Astrocyte of the cerebellum (primary cell): ENCODE data around the gene UGT1A8.

Experiments
- DNase-seq: peaks from one replicate; pipeline ENCODE4 v3.0.0-alpha.2; 2011; ENCODE audit warnings: low read depth
- H3K4me3 ChIP-seq: 2 replicates; pipeline ENCODE4 v1.5.1; 2011; ENCODE audit warnings: mild to moderate bottlenecking, low read depth, low read length, moderate library complexity
- in situ Hi-C: cut with HindIII; loops from 2 replicates; pipeline ENCODE4 v1.10.0; 2017; ENCODE audit warnings: low sequenced_read_pairs
- TF ChIP-seq, protein P1 (sequence below): IDR thresholded peaks from 2 replicates; pipeline ENCODE4 v1.5.1; 2012; ENCODE audit warnings: low read length, low read depth, moderate library complexity, mild to moderate bottlenecking; ENCODE audit errors: missing control alignments

Gene UGT1A8

DNA sequence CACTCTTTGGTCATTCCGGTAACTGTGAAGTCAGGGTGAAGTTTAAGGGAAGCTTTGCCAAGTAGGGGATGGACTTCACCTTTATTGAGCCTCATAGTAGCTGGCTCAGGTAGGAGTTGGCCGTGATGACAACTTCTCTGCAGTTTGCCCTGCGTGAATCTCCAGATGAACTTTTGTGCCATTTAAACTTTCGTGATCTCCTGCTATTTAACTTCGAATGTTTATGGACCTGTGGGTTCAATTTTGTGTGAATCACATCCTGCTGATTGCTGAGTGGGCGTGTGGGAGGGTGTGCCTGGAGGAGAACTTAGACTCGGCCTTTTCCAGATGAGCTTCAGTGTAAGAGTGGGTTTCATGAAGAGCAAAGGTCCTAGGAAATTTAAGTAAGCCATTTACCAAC, 146.8 kb downstream of the UGT1A8 start:
- no peak for DNase-seq
- in situ Hi-C loops = no loop called here
- H3K4me3 ChIP-seq = no peak overlapping the region
- TF ChIP-seq, protein P1, sequence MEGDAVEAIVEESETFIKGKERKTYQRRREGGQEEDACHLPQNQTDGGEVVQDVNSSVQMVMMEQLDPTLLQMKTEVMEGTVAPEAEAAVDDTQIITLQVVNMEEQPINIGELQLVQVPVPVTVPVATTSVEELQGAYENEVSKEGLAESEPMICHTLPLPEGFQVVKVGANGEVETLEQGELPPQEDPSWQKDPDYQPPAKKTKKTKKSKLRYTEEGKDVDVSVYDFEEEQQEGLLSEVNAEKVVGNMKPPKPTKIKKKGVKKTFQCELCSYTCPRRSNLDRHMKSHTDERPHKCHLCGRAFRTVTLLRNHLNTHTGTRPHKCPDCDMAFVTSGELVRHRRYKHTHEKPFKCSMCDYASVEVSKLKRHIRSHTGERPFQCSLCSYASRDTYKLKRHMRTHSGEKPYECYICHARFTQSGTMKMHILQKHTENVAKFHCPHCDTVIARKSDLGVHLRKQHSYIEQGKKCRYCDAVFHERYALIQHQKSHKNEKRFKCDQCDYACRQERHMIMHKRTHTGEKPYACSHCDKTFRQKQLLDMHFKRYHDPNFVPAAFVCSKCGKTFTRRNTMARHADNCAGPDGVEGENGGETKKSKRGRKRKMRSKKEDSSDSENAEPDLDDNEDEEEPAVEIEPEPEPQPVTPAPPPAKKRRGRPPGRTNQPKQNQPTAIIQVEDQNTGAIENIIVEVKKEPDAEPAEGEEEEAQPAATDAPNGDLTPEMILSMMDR = no peak

DNA sequence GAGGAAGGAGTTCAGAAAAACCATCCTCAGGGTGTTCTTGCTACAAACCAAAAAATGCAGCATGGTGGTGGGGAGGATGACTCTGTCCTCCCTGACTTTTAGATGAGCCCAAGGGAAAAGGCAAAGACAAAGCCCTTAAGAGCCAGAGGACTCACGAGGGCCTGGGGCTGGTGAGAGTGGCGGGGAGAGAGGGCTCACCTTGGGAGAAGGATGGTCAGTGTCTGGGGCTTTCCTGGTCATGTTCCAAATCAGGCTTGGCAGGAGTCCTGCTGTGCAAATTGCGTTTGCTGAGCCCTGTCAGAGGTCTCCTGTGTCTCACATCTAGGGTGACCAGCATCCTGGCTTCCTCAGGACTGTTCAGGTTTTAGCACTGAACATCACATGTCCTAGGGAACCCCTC, 147.3 kb downstream of the UGT1A8 start:
- in situ Hi-C loops = no loop called here
- H3K4me3 ChIP-seq = no peak overlapping the region
- no peak for DNase-seq
- TF ChIP-seq, protein P1 = no peak

DNA sequence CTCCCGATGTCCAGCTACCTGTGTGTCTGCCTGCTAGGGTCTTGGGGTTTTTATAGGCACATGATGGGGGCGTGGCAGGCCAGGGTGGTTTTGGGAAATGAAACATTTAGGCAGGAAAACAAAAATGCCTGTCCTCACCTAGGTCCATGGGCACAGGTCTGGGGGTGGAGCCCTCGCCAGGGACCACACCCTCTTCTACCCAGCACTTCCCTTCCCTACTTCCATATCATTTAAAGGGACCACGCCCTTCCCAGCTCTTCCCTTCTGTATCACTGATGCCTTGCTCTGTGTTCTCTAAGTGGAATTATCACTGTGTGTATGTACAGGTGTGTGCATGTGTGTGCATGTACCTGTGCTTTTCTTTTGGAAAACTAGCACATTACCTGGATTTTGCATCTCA, 149.0 kb downstream of the UGT1A8 start:
- DNase-seq = no peak
- TF ChIP-seq, protein P1 = no peak
- H3K4me3 ChIP-seq = no peak overlapping the region
- in situ Hi-C loops = no loop called here

DNA sequence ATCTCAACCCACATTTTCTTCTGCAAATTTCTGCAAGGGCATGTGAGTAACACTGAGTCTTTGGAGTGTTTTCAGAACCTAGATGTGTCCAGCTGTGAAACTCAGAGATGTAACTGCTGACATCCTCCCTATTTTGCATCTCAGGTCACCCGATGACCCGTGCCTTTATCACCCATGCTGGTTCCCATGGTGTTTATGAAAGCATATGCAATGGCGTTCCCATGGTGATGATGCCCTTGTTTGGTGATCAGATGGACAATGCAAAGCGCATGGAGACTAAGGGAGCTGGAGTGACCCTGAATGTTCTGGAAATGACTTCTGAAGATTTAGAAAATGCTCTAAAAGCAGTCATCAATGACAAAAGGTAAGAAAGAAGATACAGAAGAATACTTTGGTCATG, 150.6 kb downstream of the UGT1A8 start:
- H3K4me3 ChIP-seq = no peak overlapping the region
- in situ Hi-C loops = no loop called here
- DNase-seq = no peak
- TF ChIP-seq, protein P1 = no peak

DNA sequence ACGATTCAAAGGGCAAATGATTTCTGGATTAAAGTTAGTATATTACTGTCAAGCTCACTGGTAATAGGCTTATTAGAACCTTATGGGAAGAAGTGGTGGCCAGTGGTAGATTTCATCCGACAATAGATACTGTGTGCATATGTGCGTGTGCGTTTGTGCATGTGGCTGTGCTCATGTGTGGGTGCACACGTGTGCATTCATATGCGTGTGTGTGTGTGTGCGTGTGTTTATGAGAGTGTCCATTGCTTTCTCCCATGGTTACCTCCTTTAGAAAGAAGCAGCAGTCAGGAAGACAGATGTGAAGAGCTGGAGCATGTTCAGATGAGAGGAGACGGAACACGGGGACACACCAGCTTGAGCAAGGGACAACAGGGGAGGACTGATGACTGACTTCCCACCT, 151.8 kb downstream of the UGT1A8 start:
- in situ Hi-C loops = no loop called here
- TF ChIP-seq, protein P1 = no peak
- no peak for DNase-seq
- no peak overlapping the region for H3K4me3 ChIP-seq

DNA sequence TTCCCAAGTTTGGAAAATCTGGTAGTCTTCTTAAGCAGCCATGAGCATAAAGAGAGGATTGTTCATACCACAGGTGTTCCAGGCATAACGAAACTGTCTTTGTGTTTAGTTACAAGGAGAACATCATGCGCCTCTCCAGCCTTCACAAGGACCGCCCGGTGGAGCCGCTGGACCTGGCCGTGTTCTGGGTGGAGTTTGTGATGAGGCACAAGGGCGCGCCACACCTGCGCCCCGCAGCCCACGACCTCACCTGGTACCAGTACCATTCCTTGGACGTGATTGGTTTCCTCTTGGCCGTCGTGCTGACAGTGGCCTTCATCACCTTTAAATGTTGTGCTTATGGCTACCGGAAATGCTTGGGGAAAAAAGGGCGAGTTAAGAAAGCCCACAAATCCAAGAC, 154.7 kb downstream of the UGT1A8 start:
- TF ChIP-seq, protein P1 = no peak
- in situ Hi-C loops = no loop called here
- no peak overlapping the region for H3K4me3 ChIP-seq
- no peak for DNase-seq

DNA sequence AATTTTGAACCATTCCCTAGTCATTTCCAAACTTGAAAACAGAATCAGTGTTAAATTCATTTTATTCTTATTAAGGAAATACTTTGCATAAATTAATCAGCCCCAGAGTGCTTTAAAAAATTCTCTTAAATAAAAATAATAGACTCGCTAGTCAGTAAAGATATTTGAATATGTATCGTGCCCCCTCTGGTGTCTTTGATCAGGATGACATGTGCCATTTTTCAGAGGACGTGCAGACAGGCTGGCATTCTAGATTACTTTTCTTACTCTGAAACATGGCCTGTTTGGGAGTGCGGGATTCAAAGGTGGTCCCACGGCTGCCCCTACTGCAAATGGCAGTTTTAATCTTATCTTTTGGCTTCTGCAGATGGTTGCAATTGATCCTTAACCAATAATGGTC, 155.2 kb downstream of the UGT1A8 start:
- no peak overlapping the region for H3K4me3 ChIP-seq
- in situ Hi-C loops = no loop called here
- TF ChIP-seq, protein P1 = no peak
- no peak for DNase-seq
